GM10266 (cell line): ENCODE data around the gene STC2.
A peak's percentile ranks its signal among the peaks of the same experiment; 100 is the strongest.
"Not testable (repeated sequence)": the region's sequence is repeated elsewhere in the genome, so short reads cannot be mapped to it uniquely, and the experiment has no call there.

Source experiments
- DNase-seq: peaks from one replicate; pipeline ENCODE4 v3.0.0; 2012; ENCODE audit errors: extremely low spot score
- TF ChIP-seq, protein P1 (sequence below): IDR thresholded peaks from 2 replicates; pipeline ENCODE4 v1.5.1; 2012; ENCODE audit warnings: mild to moderate bottlenecking, low read depth; ENCODE audit not compliant: control insufficient read depth, insufficient read depth; ENCODE audit errors: missing control alignments

Gene STC2

DNA sequence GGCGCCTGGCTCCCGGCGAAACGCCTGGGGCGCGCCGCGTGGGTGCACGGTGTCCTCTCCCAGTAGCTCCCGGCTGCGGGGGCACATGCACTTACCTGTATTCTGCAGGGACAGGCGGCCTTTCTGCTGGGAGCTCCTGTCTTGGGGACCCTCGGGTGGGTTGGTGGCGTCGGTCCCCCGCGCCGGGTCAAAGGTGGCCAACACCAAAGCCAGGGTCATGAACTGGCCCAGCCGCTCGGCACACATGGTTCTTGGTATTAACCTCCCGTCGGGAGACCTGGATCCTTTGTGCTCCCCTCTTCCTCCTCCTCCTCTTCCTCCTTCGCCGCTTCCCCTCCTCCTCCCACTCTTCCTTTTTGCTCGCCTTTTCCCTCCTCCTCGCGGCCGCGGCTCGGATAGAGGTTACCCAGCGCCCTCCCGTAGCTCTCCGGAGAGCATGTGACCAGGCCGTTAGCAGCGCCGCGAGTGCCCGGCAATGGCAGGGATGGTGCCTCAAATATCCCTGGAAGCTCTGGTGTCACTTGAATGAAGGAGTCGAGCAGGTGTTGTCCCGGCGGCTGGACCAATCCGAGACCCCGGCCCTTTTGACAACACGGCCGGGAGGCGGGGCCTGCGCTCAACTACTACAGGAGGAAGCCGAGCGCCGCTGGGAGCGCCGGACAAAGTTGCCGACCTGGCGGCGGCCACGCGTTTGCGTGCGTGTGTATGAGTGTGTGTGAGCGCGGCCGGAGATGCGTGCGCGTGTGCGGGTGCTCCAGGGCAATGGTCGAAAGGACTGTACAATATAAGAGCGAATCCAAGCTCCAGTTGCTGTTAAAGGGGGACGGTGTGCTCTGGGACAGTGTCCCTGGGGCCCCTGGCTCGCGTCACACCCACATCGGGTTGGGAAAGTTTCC, at the start of gene STC2:
STC2 (minus strand) TSS at position 467 of the 896 bp plus-strand sequence; CDS start at position 246, 221 bp downstream.
- TF ChIP-seq, protein P1, sequence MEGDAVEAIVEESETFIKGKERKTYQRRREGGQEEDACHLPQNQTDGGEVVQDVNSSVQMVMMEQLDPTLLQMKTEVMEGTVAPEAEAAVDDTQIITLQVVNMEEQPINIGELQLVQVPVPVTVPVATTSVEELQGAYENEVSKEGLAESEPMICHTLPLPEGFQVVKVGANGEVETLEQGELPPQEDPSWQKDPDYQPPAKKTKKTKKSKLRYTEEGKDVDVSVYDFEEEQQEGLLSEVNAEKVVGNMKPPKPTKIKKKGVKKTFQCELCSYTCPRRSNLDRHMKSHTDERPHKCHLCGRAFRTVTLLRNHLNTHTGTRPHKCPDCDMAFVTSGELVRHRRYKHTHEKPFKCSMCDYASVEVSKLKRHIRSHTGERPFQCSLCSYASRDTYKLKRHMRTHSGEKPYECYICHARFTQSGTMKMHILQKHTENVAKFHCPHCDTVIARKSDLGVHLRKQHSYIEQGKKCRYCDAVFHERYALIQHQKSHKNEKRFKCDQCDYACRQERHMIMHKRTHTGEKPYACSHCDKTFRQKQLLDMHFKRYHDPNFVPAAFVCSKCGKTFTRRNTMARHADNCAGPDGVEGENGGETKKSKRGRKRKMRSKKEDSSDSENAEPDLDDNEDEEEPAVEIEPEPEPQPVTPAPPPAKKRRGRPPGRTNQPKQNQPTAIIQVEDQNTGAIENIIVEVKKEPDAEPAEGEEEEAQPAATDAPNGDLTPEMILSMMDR: no peak
- peak; percentile 94 for DNase-seq

DNA sequence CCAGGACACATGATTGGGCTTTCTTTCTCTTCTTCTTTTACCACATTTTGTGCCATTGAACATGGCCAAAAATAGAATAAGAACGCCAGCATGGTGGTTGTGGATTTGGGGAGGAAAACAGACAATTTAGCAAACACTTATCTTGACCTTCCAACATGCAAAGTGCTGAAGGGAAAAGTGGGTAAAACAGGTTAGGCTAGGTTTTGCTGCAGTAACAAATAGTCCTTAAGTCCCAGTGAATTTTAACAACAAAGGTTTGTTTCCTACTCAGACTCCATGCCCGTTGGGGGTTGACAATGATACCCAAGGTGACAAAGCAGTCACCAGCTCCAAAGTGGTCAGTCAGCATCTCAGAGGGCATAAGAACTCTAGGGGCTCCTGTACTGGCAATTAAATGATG, 43.2 kb upstream of the STC2 start:
- DNase-seq: no peak
- TF ChIP-seq, protein P1: no peak

DNA sequence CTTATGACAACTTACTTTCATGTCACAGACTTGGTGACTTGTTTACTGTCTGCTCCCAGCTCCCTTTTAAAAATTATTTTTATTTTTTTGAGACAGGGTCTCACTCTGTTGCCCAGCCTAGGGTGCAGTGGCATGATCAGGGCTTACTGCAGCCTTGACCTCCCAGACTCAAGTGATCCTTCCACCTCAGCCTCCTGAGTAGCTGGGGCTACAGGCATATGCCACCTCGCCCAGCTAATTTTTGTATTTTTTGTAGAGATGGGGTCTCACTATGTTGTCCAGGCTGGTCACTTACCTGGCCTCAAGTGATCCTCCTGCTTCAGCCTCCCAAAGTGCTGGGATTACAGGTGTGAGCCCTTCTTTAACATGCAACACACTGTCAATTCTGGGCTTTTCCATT, 35.2 kb upstream of the STC2 start:
- DNase-seq: not testable (repeated sequence)

GRCh38 chr5:173355561-173355960, 27.3 kb upstream of the STC2 start:
- DNase-seq: no peak
- TF ChIP-seq, protein P1: no peak

DNA sequence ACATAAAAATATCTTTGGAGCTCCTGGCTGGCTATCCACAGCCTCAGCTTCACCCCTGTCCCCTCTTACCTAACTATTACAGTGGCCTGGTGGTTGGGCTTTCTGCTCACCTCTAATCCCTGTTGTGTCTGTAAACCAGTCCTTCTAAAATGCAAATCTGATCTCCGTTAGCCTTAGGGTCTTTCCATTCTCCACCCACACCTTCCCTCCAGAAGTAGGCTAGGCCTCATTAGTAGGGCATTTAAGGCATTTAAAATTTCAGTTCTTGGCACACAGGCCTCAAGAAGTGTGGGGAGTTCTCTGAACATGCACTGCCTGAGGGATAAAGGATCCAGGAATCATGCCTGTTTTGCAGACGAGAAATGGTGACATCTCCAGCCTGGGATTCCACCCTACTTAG, 26.4 kb upstream of the STC2 start:
- TF ChIP-seq, protein P1: no peak
- no peak for DNase-seq

DNA sequence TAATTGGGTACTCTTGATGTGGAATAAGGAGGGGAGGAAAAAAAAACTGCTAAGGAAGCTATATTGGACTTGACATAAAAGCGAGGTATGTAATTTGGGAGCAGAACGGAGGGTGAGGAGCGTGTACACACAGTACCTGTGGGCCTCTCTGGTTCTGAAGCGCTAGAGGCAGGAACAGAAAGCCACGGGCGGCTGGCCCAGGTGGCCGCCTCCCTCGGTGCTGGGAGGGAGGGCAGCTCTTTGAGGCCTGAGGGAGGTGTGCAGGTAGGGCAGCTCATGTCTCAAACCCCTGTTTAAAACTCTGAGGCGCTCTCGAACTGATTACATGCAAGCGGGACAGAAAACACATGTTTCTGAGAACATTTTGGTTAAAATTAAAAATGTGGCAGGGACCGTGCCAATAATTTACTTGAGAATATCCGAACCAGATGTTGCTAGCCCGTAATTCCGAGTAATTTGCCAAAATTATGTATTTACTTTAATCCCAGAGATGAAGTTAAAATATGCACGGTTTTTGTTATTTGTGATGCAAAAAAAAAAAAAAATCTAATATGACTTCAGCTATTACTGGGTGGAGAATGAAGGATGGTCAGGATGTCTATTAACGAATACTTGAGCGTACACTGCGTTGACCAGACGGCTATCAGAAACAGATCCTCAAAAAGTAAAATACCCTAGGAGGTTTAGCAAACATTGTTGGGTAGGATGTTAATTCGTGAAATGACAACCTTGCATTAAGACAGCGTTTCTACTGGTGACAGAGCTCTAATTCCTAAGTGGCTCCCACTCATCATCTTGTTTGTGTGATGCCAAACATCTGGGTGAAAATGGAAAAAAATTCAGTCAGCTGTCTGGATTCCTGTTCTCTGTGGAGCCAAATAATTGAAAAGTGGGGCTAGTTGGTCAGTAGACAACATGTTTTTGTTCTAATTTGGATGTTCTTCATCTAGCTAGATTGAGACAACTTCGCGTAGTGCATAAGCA, 24.4 kb upstream of the STC2 start:
- TF ChIP-seq, protein P1: no peak

More for the DNA sequence above, 24.4 kb upstream of the STC2 start:
- DNase-seq: no peak
